ENCODE measurements around the gene WDR88. TPM values are rescaled to one million over a fixed set of nuclear protein-coding genes. Genes with fewer than 3 reads are reported as not detected.

The WDR88 gene
- total and polyA plus RNA-seq, 2 of the 8 experiments (the other 6 are each of a cell fraction or from before 2014, with no cell fraction given): not detected

DNA sequence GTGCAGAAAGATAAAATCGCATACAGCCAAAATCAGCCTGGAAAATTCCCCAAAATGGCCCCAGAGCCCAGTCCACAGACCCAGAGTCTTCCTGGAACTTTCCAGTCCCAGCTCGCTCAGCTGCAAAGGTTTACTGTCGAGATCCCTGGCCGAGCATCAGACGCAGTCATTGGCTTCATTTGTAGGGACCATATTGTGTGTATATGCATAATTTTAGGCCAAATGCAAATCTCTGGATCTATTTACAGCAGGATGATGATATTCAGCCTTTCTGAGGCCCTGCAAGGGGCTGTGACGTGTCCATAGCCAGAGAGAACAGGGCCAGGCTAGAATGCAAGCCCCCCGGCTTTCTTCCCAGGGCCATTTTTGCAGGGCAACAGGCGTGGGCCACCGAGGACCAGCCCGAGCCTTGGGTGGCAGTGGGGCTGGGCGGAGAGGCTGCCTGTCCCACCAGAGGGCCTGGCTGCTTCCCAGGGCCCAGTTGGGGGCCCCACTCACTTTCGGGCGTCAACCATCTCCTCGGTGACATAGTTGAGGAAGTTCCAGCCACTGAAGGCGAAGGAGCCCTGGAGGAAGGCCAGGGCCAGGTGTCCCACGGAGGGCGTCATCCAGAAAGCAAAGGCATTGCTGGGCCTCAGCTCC is 80.0 kb downstream of the WDR88 start:
- TF ChIP-seq CHD2 (IDR thresholded peaks at IDR 0.05; ENCODE audit: low read length) (no peak), JUND (IDR thresholded peaks at IDR 0.05; ENCODE audit: low read length) (no peak), ASH2L (IDR thresholded peaks at IDR 0.05; ENCODE audit: low read length) (no peak), MAFK (IDR thresholded peaks at IDR 0.05; ENCODE audit: low read depth, low read length) (no peak), SP1 (IDR thresholded peaks at IDR 0.05; ENCODE audit: low read depth, low read length) (no peak), RFX5 (IDR thresholded peaks at IDR 0.05; ENCODE audit: borderline replicate concordance, low read depth, low read length) (no peak), SP2 (IDR thresholded peaks at IDR 0.05; ENCODE audit: low read length) (no peak), YY1 (IDR thresholded peaks at IDR 0.05; ENCODE audit: low read depth, low read length) (no peak), EP300 (IDR thresholded peaks at IDR 0.05; ENCODE audit: borderline replicate concordance in 1 of 2, low read depth in 2 of 2, low read length in 2 of 2) (no peak), KDM5A (IDR thresholded peaks at IDR 0.05; ENCODE audit: low read length) (no peak)
- TF ChIP-seq, protein P1, sequence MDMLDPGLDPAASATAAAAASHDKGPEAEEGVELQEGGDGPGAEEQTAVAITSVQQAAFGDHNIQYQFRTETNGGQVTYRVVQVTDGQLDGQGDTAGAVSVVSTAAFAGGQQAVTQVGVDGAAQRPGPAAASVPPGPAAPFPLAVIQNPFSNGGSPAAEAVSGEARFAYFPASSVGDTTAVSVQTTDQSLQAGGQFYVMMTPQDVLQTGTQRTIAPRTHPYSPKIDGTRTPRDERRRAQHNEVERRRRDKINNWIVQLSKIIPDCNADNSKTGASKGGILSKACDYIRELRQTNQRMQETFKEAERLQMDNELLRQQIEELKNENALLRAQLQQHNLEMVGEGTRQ (IDR thresholded peaks at IDR 0.05; ENCODE audit: low read length): no peak
- no peak overlapping the region for H2BK15ac ChIP-seq (ENCODE audit: low read length)
- H3K9ac ChIP-seq (replicated peaks in 1 of 4; ENCODE audit: extremely low read depth in 1 of 4, low read depth in 3 of 4, low read length in 3 of 4): no peak overlapping the region
- peaks cover 0 to 4% (median 0%) of the 10 kb centered on the region in 4 experiments; a peak in 1 of 8 replicates for H3K36me3 ChIP-seq (ENCODE audit: control insufficient read depth in 2 of 4, insufficient read depth in 4 of 4, low read length in 3 of 4)
- H2AFZ ChIP-seq (ENCODE audit: low read length): no peak overlapping the region
- H2BK5ac ChIP-seq (ENCODE audit: low read depth, low read length): no peak overlapping the region; the same call in 1 of the 2 replicates
- no peak overlapping the region for H2AK5ac ChIP-seq (ENCODE audit: low read depth, low read length)
- FAIRE-seq (no peak), DNase-seq (ENCODE audit: low read depth in 1 of 2, low spot score in 2 of 2) (no peak)
- H3K79me2 ChIP-seq (ENCODE audit: control insufficient read depth in 1 of 2, insufficient read depth in 2 of 2, low read length in 2 of 2): no peaks in the 10 kb centered on the region
- no peak overlapping the region for H4K8ac ChIP-seq (ENCODE audit: extremely low read depth, insufficient read depth, low read length)
- CTCF ChIA-PET (ENCODE audit: partially characterized antibody): interaction anchor here (0.6 to 2.2 kb wide), 7 partner anchors 11 to 566 kb away, joined by 3 to 11 read pairs (median 3); no protein-coding TSS in a partner anchor
- H3K23me2 ChIP-seq (ENCODE audit: low read depth, low read length): no peaks in the 10 kb centered on the region
- H4K20me1 ChIP-seq (replicated peaks in 1 of 2; ENCODE audit: control insufficient read depth in 1 of 2, insufficient read depth in 2 of 2, low read length in 2 of 2): peaks cover 0 to 2% of the 10 kb centered on the region in 2 experiments
- no peaks in the 10 kb centered on the region for H3K79me1 ChIP-seq (ENCODE audit: low read depth, low read length)
- no peak overlapping the region for H2BK20ac ChIP-seq (ENCODE audit: low read length)
- no peak overlapping the region for H4K5ac ChIP-seq (ENCODE audit: insufficient read length, low read depth, low read length)
- H3K27ac ChIP-seq (ENCODE audit: low read depth, low read length): no peak overlapping the region
- H3K23ac ChIP-seq (ENCODE audit: insufficient read length): no peak overlapping the region
- H3K4ac ChIP-seq (replicated peaks; ENCODE audit: insufficient read length, low read depth, low read length): no peak overlapping the region
- H3K4me1 ChIP-seq (replicated peaks in 1 of 4; ENCODE audit: control insufficient read depth in 3 of 4, insufficient read depth in 4 of 4, low read length in 3 of 4): peaks cover 0 to 2% (median under 1%) of the 10 kb centered on the region in 4 experiments; a peak in 3 of 7 replicates
- H3K27me3 ChIP-seq (replicated peaks in 1 of 4; ENCODE audit: control insufficient read depth in 3 of 4, extremely low read depth in 1 of 4, insufficient read depth in 3 of 4, low read length in 3 of 4): no peaks in the 10 kb centered on the region
- no peak overlapping the region for H3K4me2 ChIP-seq (ENCODE audit: insufficient read depth in 1 of 2, low read depth in 2 of 2, low read length in 2 of 2)
- H3K14ac ChIP-seq (ENCODE audit: insufficient read length): no peak overlapping the region
- H2BK12ac ChIP-seq (ENCODE audit: low read depth, low read length): no peak overlapping the region
- POLR2A ChIA-PET (ENCODE audit: partially characterized antibody): interaction anchor here (1.0 to 1.2 kb wide), 2 partner anchors 8 to 15 kb away, joined by 3 to 4 read pairs; no protein-coding TSS in a partner anchor
- no peak overlapping the region for H4K91ac ChIP-seq (replicated peaks; ENCODE audit: insufficient read length, low read length)
- H3K18ac ChIP-seq (ENCODE audit: extremely low read depth, low read length): no peak overlapping the region
- H3K9me3 ChIP-seq (ENCODE audit: insufficient read depth in 2 of 2, low read depth in 1 of 2, low read length in 1 of 2): no peaks in the 10 kb centered on the region
- no peak overlapping the region for H2BK120ac ChIP-seq (replicated peaks; ENCODE audit: low read depth, low read length)
- no peak overlapping the region for H3K4me3 ChIP-seq (ENCODE audit: extremely low read depth in 1 of 4, insufficient read depth in 2 of 4, low read depth in 3 of 4, low read length in 4 of 4)
- no peak overlapping the region for H3K56ac ChIP-seq (replicated peaks; ENCODE audit: insufficient read length, low read depth, low read length)
- 88% methylated on average over 17 of the region's 17 CpGs; no CpG with 5 or more reads in 1 of the 2 experiments for WGBS, 2 experiments (ENCODE audit: extremely low coverage in 1 of 2, insufficient coverage in 1 of 2, insufficient read length in 1 of 2, insufficient replicate concordance in 2 of 2, low coverage in 1 of 2, low lambda C conversion rate in 2 of 2, missing lambda C conversion rate in 1 of 2)

All from H1 (cell line).